ENCODE measurements around the gene SERPINB3.
"Not testable (repeated sequence)": the region's sequence is repeated elsewhere in the genome, so short reads cannot be mapped to it uniquely, and the experiment has no call there.

SERPINB3 gene

GRCh38 chr18:63681449-63682340 lies 20.0 kb upstream of the SERPINB3 start:
- Histone ChIP-seq H3K4me3 (ENCODE audit: low read length) (no peak overlapping the region), H3K27ac (ENCODE audit: low read depth, low read length) (no peak overlapping the region), H3K27me3 (ENCODE audit: control insufficient read depth, insufficient read depth, low read length) (no peaks in the 10 kb centered on the region), H3K36me3 (ENCODE audit: control insufficient read depth, insufficient read depth, low read length) (no peaks in the 10 kb centered on the region), H3K4me1 (ENCODE audit: control insufficient read depth, insufficient read depth, low read length) (no peaks in the 10 kb centered on the region), H3K9ac (ENCODE audit: low read length) (no peak overlapping the region)

- no peak overlapping the region for H3K9ac ChIP-seq (ENCODE audit: low read length)
- no peak overlapping the region for H3K27ac ChIP-seq (ENCODE audit: low read depth, low read length)
- no peaks in the 10 kb centered on the region for H3K4me1 ChIP-seq (ENCODE audit: control insufficient read depth, insufficient read depth, low read length)
- H3K27me3 ChIP-seq (ENCODE audit: control insufficient read depth, insufficient read depth, low read length) = no peaks in the 10 kb centered on the region
- no peaks in the 10 kb centered on the region for H3K36me3 ChIP-seq (ENCODE audit: control insufficient read depth, insufficient read depth, low read length)
- no peak overlapping the region for H3K4me3 ChIP-seq (ENCODE audit: low read length)
Observed at GRCh38 chr18:63679820-63680606, 18.3 kb upstream of the SERPINB3 start.

- H3K9ac ChIP-seq (ENCODE audit: low read length) = no peak overlapping the region
- H3K36me3 ChIP-seq (ENCODE audit: control insufficient read depth, insufficient read depth, low read length) = no peaks in the 10 kb centered on the region
- H3K27ac ChIP-seq (ENCODE audit: low read depth, low read length) = no peak overlapping the region
- H3K4me1 ChIP-seq (ENCODE audit: control insufficient read depth, insufficient read depth, low read length) = no peaks in the 10 kb centered on the region
- no peak overlapping the region for H3K4me3 ChIP-seq (ENCODE audit: low read length)
- H3K27me3 ChIP-seq (ENCODE audit: control insufficient read depth, insufficient read depth, low read length) = no peaks in the 10 kb centered on the region
Observed at GRCh38 chr18:63677500-63678225, 16.0 kb upstream of the SERPINB3 start.

- Histone ChIP-seq H3K36me3 (ENCODE audit: control insufficient read depth, insufficient read depth, low read length) (no peaks in the 10 kb centered on the region), H3K27me3 (ENCODE audit: control insufficient read depth, insufficient read depth, low read length) (no peaks in the 10 kb centered on the region), H3K27ac (ENCODE audit: low read depth, low read length) (no peak overlapping the region), H3K9ac (ENCODE audit: low read length) (no peak overlapping the region), H3K4me1 (ENCODE audit: control insufficient read depth, insufficient read depth, low read length) (no peaks in the 10 kb centered on the region), H3K4me3 (ENCODE audit: low read length) (no peak overlapping the region)
Observed at GRCh38 chr18:63676526-63677323, 15.0 kb upstream of the SERPINB3 start.

GRCh38 chr18:63664571-63664970 lies 2.9 kb upstream of the SERPINB3 start:
- Histone ChIP-seq H3K36me3 (ENCODE audit: control insufficient read depth, insufficient read depth, low read length) (no peaks in the 10 kb centered on the region), H3K27me3 (ENCODE audit: control insufficient read depth, insufficient read depth, low read length) (no peaks in the 10 kb centered on the region), H3K27ac (ENCODE audit: low read depth, low read length) (no peak overlapping the region), H3K9ac (ENCODE audit: low read length) (no peak overlapping the region), H3K4me1 (ENCODE audit: control insufficient read depth, insufficient read depth, low read length) (no peaks in the 10 kb centered on the region), H3K4me3 (ENCODE audit: low read length) (no peak overlapping the region)

GRCh38 chr18:63658920-63659319 lies 2.8 kb downstream of the SERPINB3 start:
- H3K4me1 ChIP-seq (ENCODE audit: control insufficient read depth, insufficient read depth, low read length); H3K27me3 ChIP-seq (ENCODE audit: control insufficient read depth, insufficient read depth, low read length); H3K9ac ChIP-seq (ENCODE audit: low read length); H3K4me3 ChIP-seq (ENCODE audit: low read length); H3K27ac ChIP-seq (ENCODE audit: low read depth, low read length); H3K36me3 ChIP-seq (ENCODE audit: control insufficient read depth, insufficient read depth, low read length): not testable (repeated sequence)

GRCh38 chr18:63650271-63650670 lies 11.4 kb downstream of the SERPINB3 start:
- not testable (repeated sequence) for H3K27ac ChIP-seq (ENCODE audit: low read depth, low read length); H3K4me1 ChIP-seq (ENCODE audit: control insufficient read depth, insufficient read depth, low read length); H3K27me3 ChIP-seq (ENCODE audit: control insufficient read depth, insufficient read depth, low read length); H3K4me3 ChIP-seq (ENCODE audit: low read length); H3K9ac ChIP-seq (ENCODE audit: low read length); H3K36me3 ChIP-seq (ENCODE audit: control insufficient read depth, insufficient read depth, low read length)

- no peaks in the 10 kb centered on the region for H3K27me3 ChIP-seq (ENCODE audit: control insufficient read depth, insufficient read depth, low read length)
- no peaks in the 10 kb centered on the region for H3K4me1 ChIP-seq (ENCODE audit: control insufficient read depth, insufficient read depth, low read length)
- no peak overlapping the region for H3K9ac ChIP-seq (ENCODE audit: low read length)
- H3K27ac ChIP-seq (ENCODE audit: low read depth, low read length) = no peak overlapping the region
- no peak overlapping the region for H3K4me3 ChIP-seq (ENCODE audit: low read length)
- H3K36me3 ChIP-seq (ENCODE audit: control insufficient read depth, insufficient read depth, low read length) = no peaks in the 10 kb centered on the region
Observed at GRCh38 chr18:63648241-63648640, 13.5 kb downstream of the SERPINB3 start.

GRCh38 chr18:63646936-63647335 lies 14.8 kb downstream of the SERPINB3 start:
- Histone ChIP-seq H3K27ac (ENCODE audit: low read depth, low read length) (no peak overlapping the region), H3K4me3 (ENCODE audit: low read length) (no peak overlapping the region), H3K4me1 (ENCODE audit: control insufficient read depth, insufficient read depth, low read length) (no peaks in the 10 kb centered on the region), H3K9ac (ENCODE audit: low read length) (no peak overlapping the region), H3K27me3 (ENCODE audit: control insufficient read depth, insufficient read depth, low read length) (no peaks in the 10 kb centered on the region), H3K36me3 (ENCODE audit: control insufficient read depth, insufficient read depth, low read length) (no peaks in the 10 kb centered on the region)

- H3K27me3 ChIP-seq (ENCODE audit: control insufficient read depth, insufficient read depth, low read length); H3K4me1 ChIP-seq (ENCODE audit: control insufficient read depth, insufficient read depth, low read length); H3K9ac ChIP-seq (ENCODE audit: low read length); H3K36me3 ChIP-seq (ENCODE audit: control insufficient read depth, insufficient read depth, low read length); H3K27ac ChIP-seq (ENCODE audit: low read depth, low read length); H3K4me3 ChIP-seq (ENCODE audit: low read length): not testable (repeated sequence)
Observed at GRCh38 chr18:63644694-63645093, 17.0 kb downstream of the SERPINB3 start.

- not testable (repeated sequence) for H3K27ac ChIP-seq (ENCODE audit: low read depth, low read length); H3K4me3 ChIP-seq (ENCODE audit: low read length); H3K9ac ChIP-seq (ENCODE audit: low read length); H3K36me3 ChIP-seq (ENCODE audit: control insufficient read depth, insufficient read depth, low read length); H3K27me3 ChIP-seq (ENCODE audit: control insufficient read depth, insufficient read depth, low read length); H3K4me1 ChIP-seq (ENCODE audit: control insufficient read depth, insufficient read depth, low read length)
Observed at GRCh38 chr18:63644142-63644541, 17.6 kb downstream of the SERPINB3 start, which contains the start of gene SERPINB4. Gene SERPINB4 (minus strand): TSS chr18:63644256. CDS start chr18:63643577, 679 bp downstream.
